NCI-H128 (cell line): ENCODE measurements around the gene POMT2.
"Not testable (repeated sequence)": the region's sequence is repeated elsewhere in the genome, so short reads cannot be mapped to it uniquely, and the experiment has no call there.

ENCODE experiments used
- DNase-seq: peaks from one replicate; lab custom pipeline; 2025; ENCODE audit not compliant: unreplicated experiment; lab: John Stamatoyannopoulos, UW

POMT2 gene

DNA sequence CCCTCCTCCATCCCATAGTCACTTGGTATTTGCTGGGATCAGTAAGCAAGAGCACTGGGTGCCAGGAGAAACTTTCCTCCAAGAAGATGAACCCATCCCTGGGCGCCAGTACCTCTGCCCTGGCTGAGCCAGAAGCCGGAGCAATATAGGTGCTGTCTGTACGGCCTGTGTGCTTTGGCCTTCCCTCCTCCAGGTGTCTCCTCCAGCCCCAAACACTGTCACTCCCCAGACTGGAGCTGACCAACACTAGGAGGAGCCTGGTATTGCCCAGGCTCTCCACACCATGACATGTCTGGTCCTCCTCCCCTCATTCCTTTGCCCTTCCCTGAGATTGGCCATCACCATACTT is 5.0 kb upstream of the POMT2 start:
- DNase-seq = no peak

DNA sequence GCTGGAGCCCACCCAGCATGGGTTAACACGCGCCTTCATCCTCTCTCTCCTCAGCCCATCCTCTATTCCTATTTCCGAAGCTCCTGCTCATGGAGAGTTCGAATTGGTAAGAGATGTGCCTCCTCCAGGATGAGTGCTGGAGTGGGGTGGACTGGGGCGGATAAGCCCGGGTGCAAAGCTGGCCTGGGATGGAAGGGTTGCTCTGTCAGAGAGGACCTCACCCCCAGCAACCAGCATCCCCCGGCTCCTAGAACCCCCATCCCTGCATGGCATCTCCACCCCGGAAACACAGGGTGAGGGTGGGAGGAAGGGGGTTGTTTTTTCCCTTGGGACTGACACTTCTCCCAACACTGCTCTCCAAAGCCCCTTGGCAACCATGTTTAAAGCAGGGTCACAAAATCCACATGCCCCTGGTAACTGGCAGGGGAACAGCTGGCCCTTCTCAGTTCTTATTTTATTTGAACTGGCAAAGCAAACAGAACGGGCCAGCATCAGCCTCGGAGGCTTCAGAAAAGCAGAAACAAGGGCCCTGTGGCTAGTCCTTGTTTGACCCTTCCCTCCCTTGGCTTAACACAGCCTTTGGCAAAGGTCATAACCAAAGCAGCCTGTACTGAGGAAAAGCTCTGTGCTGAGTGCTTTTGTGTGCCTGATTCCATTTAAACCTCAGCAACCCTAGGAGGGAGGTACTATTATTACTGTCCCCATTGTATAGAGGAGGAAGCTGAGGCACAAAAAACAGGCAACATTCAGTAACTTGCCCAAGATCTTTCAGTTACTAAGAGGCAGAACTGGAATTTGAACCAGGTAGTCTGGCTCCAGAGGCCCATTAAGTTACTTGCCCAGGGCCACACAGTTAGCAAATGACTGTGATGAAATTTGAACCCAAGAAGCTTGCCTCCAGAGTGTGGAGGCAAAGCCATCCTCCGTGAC is 4.4 kb upstream of the POMT2 start:
- DNase-seq = no peak

DNA sequence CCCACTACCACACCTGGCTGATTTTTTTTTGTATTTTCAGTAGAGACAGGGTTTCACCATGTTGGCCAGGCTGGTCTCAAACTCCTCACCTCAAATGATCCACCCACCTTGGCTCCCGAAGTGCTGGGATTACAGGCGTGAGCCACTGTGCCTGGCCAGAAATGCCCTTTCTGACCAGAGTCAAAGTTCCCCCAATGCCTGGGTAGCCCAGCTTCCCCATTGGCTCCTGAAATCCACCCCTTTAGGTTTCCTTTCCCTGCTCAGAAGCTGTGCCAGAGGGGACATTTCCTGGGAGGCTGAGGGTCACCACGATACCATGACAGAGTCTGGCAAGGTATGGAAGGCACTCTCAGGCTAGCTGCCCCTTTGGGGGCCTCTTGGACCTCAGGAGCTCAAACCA is 3.6 kb upstream of the POMT2 start:
- no peak for DNase-seq

DNA sequence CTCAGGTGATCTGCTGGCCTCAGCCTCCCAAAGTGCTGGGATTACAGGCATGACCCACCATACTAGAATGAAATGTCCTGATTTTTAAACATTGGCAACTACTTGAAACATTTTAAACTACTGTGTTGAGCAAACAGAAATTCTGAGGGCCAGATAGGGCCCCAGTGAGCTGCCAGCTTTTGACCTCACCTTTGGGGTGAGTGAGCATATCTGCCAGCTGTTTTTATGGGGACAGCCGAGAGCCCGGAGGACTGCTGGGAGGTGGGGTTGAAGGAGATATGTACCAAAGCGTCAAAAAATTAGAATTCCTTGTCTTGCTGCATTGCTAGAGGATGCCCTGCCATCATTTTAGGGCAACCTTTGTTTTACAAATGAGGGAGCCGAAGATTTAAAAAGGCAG is 2.9 kb upstream of the POMT2 start:
- DNase-seq = no peak

DNA sequence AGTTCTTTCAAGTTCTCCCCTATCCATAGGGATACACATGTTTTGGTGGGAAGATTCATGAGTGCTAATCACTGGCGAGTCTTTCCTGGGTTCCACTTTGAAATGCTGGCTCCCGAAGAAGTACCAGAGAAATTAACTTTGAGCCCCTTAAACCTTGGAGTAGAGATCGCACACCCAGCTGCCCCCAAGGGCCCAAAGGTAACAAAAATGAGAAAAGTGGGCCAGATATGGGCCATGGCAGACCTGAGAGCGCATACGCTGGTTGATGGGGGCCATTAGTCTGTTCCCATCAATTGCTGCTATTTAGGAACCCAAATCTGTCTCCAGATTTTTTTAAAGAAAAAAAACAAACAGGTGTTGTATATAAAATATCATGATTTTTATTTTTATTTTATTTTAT is 2.3 kb upstream of the POMT2 start:
- DNase-seq = no peak

- DNase-seq = no peak
These were observed 1.7 kb upstream of the POMT2 start for GRCh38 chr14:77322250-77322902.

DNA sequence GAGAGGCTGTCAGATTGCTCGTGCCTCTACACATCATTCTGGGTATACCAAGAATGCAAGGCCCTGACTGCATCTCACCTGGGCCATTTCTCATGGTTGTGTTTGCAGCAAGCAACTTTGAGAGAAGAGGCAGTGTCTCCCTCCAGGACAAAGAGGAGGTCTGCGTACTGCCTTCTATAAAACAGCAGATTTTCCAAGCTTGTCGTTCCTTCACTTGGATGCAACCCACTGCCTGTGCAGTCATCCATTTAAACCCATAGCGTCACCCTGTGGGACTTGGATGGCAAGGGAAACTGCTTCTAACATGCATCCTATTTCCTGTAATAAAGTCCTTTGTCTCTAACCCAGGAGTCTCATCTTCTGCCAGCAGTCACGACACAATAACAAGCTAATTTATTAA is 1.3 kb downstream of the POMT2 start:
- no peak for DNase-seq

GRCh38 chr14:77318756-77319155 is 1.9 kb downstream of the POMT2 start:
- DNase-seq = not testable (repeated sequence)

- DNase-seq = no peak
These were observed 2.6 kb downstream of the POMT2 start for GRCh38 chr14:77318006-77318553.

GRCh38 chr14:77316872-77317301 is 3.8 kb downstream of the POMT2 start:
- DNase-seq = no peak

- no peak for DNase-seq
These were observed 4.5 kb downstream of the POMT2 start for GRCh38 chr14:77316195-77316505.

GRCh38 chr14:77314539-77315457 is 5.9 kb downstream of the POMT2 start:
- DNase-seq = no peak

DNA sequence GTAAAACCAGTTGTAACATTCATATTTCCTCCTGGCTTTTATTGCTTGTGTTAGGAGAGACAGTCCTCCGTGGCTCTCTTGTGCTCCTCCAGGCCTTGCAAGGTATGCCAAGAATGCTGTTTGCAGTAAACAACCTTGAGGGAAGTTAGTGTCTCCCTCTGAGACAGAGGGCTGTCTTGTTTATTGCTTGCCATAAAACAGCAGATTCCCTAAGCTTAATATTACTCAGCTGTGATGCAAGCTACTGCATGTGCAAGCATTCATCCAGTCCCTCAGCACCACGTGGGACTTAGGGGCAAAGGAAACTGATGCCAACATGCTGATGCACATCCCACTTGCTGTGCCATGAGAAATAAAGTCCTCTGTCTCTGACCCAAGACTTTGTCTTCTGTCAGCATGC is 6.6 kb downstream of the POMT2 start:
- no peak for DNase-seq

DNA sequence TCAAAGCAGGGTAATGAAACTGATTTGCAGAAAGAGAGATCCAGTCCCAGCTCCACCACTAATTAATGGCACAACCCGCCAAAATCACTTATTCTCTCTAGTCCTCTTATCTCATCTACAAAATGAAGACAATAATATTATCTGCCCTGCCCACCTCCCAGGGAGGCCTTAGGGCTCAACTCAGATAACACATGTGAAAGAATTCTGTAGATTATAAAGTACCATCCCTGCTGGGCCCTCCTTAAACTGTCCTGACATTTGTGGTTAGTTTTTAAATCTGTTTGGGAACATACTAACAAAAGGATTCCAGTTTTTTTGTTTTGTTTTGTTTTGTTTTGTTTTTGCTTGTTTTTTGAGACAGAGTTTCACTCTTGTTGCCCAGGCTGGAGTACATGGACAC is 7.3 kb downstream of the POMT2 start:
- no peak for DNase-seq

DNA sequence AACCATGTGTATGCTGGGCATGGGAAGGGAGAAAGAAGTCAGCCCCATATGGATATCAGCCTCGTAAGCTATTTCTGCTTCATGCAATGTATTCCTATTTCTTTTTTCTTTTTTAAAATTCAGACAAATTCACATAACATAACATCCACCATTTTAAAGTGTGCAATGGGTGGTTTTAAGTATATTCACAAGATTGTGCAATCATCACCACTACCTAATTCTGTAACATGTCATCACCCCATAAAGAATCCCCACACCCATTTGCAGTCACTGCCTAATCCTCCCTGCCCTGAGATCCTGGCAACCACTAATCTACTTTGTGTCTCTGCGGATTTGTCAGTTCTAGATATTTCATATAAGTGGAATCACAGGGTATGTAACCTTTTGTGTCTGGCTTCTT is 9.5 kb downstream of the POMT2 start:
- DNase-seq = no peak

DNA sequence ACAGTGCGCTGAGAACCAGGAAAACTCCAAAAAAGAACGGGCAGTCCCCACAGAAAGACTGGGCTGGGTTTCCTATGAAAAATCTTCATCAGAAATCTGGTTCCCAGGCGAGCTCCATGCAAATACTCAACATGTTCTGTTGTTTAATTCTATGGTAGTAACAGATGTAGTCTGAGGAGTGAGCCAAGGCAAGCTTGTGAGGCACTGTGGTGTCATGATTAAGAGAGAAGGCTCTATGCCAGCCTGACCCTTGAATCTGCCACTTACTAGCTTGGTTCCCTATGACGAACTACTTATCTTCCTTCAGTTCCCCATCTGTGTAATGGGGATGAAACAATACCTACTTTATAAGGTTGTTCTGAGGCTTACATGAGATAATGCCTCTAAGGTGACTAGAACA is 10.7 kb downstream of the POMT2 start:
- DNase-seq = no peak

- no peak for DNase-seq
These were observed 11.6 kb downstream of the POMT2 start for GRCh38 chr14:77309131-77309530.

- no peak for DNase-seq
These were observed 13.7 kb downstream of the POMT2 start for GRCh38 chr14:77306851-77307496.

- DNase-seq = no peak
These were observed 14.3 kb downstream of the POMT2 start for GRCh38 chr14:77306416-77306815.

DNA sequence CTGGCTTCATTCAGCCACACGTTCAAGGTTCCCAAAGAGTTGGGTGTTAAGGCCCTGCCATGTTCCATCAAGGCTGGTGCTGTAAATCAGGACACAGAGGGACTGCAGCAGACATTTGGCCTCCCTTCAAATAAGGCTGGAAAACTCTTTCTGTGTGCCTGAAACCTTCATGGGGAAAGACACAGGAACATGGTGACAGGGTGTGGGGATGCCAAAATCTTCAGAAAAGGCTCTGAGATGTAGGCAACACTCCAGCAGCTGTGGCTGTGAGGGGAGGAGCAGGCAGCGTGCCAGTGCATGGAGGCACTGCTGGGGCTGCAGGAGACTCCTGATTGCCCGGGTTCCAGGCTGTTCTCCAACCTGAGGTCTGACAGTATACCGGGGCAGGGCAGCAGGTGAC is 15.0 kb downstream of the POMT2 start:
- no peak for DNase-seq
